GM18868 (cell line): ENCODE measurements around the gene ABCC9.

ENCODE experiments used
- ATAC-seq: cut with Tn5 transposase; IDR thresholded peaks from one replicate; pipeline ENCODE4 v1.9.1; 2021; ENCODE audit warnings: mild to moderate bottlenecking, moderate library complexity; ENCODE audit not compliant: unreplicated experiment

ABCC9 gene

DNA sequence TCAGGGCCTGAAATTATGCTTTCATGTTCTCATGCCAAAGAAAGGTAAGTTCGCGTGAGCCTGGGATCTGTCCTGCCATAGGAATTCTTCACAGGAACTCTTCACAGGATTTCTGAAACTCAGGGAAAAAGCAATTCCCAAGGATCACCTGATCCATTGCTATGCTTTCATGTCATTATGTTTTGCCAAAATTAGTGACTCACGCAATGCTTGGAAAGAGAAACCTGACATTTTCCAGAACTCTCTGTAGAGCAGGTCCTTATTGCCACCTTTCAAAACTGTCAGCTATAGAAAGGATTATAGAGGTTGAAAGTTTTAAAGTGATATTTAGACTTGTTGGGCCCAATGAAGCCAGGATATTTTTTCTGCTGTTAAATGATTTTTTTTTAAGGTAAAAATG lies 160.4 kb downstream of the ABCC9 start:
- ATAC-seq, result no peak

GRCh38 chr12:21776175-21776574 lies 165.1 kb downstream of the ABCC9 start:
- no peak for ATAC-seq

GRCh38 chr12:21775133-21775820 lies 165.9 kb downstream of the ABCC9 start:
- no peak for ATAC-seq

DNA sequence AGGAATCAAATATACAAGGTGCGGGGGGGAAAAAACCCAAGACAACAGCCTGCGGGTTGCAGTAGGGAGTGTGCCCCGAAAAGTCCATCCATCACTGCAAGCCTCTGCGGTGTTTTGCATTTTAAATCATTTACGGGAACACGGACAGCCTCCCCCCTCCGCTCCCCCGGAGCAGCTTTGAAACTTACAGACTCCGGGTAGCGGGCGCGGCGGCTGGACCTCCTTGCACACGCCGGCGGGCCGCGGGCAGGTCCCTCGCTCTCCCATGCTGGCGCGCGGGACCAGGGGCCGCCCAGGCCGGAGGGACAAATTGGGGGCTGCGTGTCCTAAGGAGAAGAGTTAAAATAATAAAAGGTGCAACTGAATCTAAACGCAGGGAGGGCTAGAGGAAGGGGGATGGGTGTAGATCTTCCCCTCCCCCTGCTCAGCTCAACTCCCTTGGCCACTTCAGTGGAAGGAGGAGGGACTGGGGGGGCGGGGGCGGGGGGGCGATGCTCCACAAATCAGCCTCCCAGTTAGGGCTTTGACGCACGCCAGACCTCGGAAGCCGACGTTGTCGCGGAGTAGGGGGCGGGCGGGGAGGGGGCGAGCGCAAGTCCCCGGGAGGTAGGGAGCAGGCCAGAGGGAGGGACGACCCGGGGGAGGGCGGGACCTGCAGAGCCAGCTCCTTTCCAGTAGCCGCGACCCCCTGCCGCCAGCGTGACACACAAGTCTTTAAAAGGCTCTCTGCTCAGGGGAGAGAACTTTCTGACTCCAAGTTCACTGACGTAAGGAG lies 166.7 kb downstream of the ABCC9 start, which contains the start of gene KCNJ8:
TSS of gene KCNJ8 (minus strand) at position 349 of the 775 bp plus-strand sequence. CDS start 1,090 bp downstream, outside the sequence.
- ATAC-seq, result no peak

GRCh38 chr12:21773806-21774205 lies 167.4 kb downstream of the ABCC9 start:
- ATAC-seq, result no peak

- ATAC-seq, result no peak
These were observed 167.9 kb downstream of the ABCC9 start for GRCh38 chr12:21773263-21773741.

- ATAC-seq, result no peak
These were observed 169.9 kb downstream of the ABCC9 start for GRCh38 chr12:21771311-21771710.

DNA sequence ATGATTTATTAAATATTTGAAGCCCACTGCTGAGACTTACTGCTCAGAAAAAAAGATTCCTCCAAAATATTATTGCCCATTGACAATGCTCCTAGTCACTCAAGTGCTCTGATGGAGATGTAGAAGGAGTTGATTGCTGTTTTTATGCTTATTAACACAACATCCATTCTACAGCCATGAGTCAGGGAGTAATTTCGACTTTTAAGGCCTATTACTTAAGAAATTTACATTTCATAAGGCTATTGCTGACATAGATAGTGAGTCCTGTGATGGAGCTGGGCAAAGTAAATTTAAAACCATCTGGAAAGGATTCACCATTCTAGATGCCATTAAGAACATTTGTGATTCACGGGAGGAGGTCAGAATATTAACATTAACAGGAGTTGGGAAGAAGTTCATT lies 171.9 kb downstream of the ABCC9 start:
- ATAC-seq, result no peak

GRCh38 chr12:21766403-21766802 lies 174.8 kb downstream of the ABCC9 start:
- no peak for ATAC-seq

DNA sequence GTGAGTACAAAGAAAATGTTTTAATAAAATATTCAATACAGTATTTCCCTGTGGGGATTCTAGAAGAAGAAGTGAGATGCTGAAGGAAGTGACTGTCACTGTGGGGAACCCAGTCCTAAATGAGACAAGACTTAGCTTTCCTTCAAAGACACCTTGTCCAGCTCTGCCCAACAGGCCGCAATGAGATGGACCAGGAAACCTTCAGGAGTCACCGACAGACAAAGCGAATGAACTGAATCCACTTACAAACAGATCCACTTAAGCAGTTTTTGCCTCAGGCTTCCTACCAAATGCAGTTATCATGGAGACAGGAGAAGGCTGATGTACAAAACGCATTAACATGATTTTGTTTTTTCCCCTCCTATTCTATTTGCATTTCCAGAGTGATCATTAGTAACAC lies 176.3 kb downstream of the ABCC9 start:
- ATAC-seq, result no peak

- ATAC-seq, result no peak
These were observed 177.2 kb downstream of the ABCC9 start for GRCh38 chr12:21764065-21764464.

- ATAC-seq, result no peak
These were observed 177.7 kb downstream of the ABCC9 start for GRCh38 chr12:21763531-21763930.

GRCh38 chr12:21759737-21760136 lies 181.5 kb downstream of the ABCC9 start:
- ATAC-seq, result no peak

- ATAC-seq, result no peak
These were observed 183.5 kb downstream of the ABCC9 start for GRCh38 chr12:21757735-21758134.

DNA sequence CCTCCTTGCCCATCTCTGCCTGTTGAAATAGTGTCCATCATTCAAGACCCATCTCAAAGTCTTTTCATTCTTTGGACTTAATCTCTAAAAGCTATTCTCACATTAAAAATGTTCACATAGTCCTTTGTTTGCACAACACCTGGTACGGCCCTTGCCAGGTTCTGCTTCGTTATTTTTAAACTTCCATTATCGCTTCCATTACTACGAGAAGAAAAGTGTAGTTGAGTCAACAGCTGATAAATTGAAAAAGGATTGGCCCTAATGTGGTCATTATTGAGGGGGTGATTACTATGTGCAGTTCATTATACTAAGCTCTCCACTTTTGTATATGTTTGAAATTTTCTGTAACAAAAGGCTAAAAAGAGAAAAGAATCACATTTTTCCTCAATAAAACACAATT lies 184.5 kb downstream of the ABCC9 start:
- no peak for ATAC-seq

DNA sequence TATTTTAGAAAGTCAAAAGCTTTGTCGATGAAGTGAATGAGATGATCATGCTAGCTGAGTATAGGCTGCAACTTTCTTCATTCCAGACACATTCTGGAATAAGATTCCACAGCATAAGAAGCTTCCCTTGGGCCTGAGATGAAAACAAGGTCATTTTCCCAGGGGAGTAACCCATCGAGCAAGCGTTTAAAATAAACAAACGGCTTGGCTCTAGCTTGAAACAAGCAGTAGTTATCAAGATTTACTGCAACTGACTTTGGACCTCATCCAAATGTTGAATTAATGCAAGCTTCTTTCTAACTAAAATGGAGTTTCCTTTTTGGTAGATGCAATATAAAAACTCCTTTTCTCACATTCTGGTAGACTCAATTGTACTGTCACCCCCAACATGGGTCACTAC lies 189.7 kb downstream of the ABCC9 start:
- ATAC-seq, result no peak
